Kidney (tissue), 14 donors: ENCODE measurements around the gene PGP. TPM values are rescaled to one million over a fixed set of nuclear protein-coding genes. Genes with fewer than 3 reads are reported as not detected.

Experiments
- DNase-seq, 5 donors: peaks; one replicate each; pipeline ENCODE4 v3.0.0-alpha.2; 2013 to 2020
- FAIRE-seq: peaks from 2 replicates; lab custom pipeline; 2012; peaks lifted over from hg19 to GRCh38; lab: Jason Lieb, UNC
- H3K27ac ChIP-seq, 2 donors: one replicate each; pipeline ENCODE4 v1.7.0; 2013; ENCODE audit warnings: low read depth in 2 of 2, low read length in 2 of 2, inconsistent platforms in 1 of 2
- H3K27me3 ChIP-seq: one replicate; pipeline ENCODE4 v1.7.1; 2013; ENCODE audit warnings: low read length, inconsistent platforms; ENCODE audit not compliant: control insufficient read depth, insufficient read depth
- H3K36me3 ChIP-seq, 3 donors: one replicate each; pipeline versions ENCODE4 v1.7.0 to v1.7.1; 2013; ENCODE audit warnings: low read length in 3 of 3, control low read depth in 1 of 3, inconsistent platforms in 1 of 3; ENCODE audit not compliant: insufficient read depth in 3 of 3, control insufficient read depth in 2 of 3
- H3K4me1 ChIP-seq, 3 donors: one replicate each; pipeline versions ENCODE4 v1.7.0 to v1.7.1; 2013; ENCODE audit warnings: low read length in 3 of 3, inconsistent platforms in 1 of 3, low read depth in 1 of 3; ENCODE audit not compliant: control insufficient read depth in 2 of 3, insufficient read depth in 2 of 3
- H3K4me3 ChIP-seq, 3 donors: one replicate each; pipeline versions ENCODE4 v1.7.0 to v1.8.1; 2013; ENCODE audit warnings: low read length in 3 of 3, control low read depth in 1 of 3, inconsistent platforms in 1 of 3
- H3K9ac ChIP-seq, 3 donors: one replicate each; pipeline versions ENCODE4 v1.7.0 to v1.7.1; 2013; ENCODE audit warnings: low read length in 3 of 3, control low read depth in 1 of 3, inconsistent platforms in 1 of 3
- H3K9me3 ChIP-seq, 3 donors: one replicate each; pipeline versions ENCODE4 v1.7.0 to v1.7.1; 2013; ENCODE audit warnings: low read length in 3 of 3, control low read depth in 1 of 3, inconsistent platforms in 1 of 3; ENCODE audit not compliant: control insufficient read depth in 2 of 3, insufficient read depth in 1 of 3
- intact Hi-C: fragments of 100-400 bp; cut with DNase I; formaldehyde crosslinking; loops from one replicate; pipeline ENCODE4 v1.11.1; 2022
- polyA plus RNA-seq: library from polyadenylated mRNA; stranded (reverse); fragments of 350-450 nt; fragmentation: Illumina TruSeq; extraction: RNeasy Lipid Tissue Mini Kit (QIAGEN cat#74804); gene quantifications from one replicate; pipeline ENCODE4 v1.2.3, GENCODE V29; 2014; ENCODE audit warnings: low read depth, low replicate concordance; ENCODE audit not compliant: insufficient read depth
- total RNA-seq: library from RNA; stranded (reverse); fragmentation: NEBNext Ultra II Directional; extraction: Animal tissue kit (Norgen Biotek cat#: 25700); gene quantifications from one replicate; pipeline ENCODE4 v1.2.1, GENCODE V29; 2021
- TF ChIP-seq, protein P1 (sequence below): IDR thresholded peaks from 3 replicates; pipeline ENCODE4 v1.5.1; 2012; ENCODE audit warnings: mild to moderate bottlenecking, moderate library complexity, borderline replicate concordance; ENCODE audit not compliant: insufficient read depth; ENCODE audit errors: extremely low read depth
- donor health status: control.
- donor health status: control.
- donor health status: control.
- donor health status: control.
- donor health status: control.
- donor health status: DM: yes; HTN: yes; CAD: no.
- donor health status: Normal renal cell carcinoma (clear cell type).

PGP gene
- total and polyA plus RNA-seq, 2 donors from 2014 or later, result 13.5 to 21.2 TPM

DNA sequence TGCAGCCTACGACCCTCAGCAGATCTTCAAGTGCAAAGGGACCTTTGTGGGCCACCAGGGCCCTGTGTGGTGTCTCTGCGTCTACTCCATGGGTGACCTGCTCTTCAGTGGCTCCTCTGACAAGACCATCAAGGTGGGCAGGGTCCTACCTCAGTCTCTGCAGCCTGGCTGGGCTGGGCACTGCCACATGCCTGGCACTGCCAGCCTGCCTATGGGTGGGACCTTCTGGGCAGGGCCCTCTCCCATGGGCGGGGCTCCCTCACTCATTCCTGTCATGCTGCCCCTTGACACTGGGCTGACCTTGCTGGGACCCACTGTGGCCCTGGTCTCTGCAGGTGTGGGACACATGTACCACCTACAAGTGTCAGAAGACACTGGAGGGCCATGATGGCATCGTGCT, 40.7 kb downstream of the PGP start:
- FAIRE-seq (no peak), DNase-seq (no peak)
- Histone ChIP-seq H3K4me1 (no peaks in the 10 kb centered on the region), H3K9me3 (no peaks in the 10 kb centered on the region), H3K27me3 (no peaks in the 10 kb centered on the region), H3K9ac (no peak overlapping the region), H3K27ac (no peak overlapping the region), H3K36me3 (peaks cover 0 to 14% (median 12%) of the 10 kb centered on the region in 3 donors), H3K4me3 (no peak overlapping the region)
- intact Hi-C loops, result no loop called here
- TF ChIP-seq, protein P1, sequence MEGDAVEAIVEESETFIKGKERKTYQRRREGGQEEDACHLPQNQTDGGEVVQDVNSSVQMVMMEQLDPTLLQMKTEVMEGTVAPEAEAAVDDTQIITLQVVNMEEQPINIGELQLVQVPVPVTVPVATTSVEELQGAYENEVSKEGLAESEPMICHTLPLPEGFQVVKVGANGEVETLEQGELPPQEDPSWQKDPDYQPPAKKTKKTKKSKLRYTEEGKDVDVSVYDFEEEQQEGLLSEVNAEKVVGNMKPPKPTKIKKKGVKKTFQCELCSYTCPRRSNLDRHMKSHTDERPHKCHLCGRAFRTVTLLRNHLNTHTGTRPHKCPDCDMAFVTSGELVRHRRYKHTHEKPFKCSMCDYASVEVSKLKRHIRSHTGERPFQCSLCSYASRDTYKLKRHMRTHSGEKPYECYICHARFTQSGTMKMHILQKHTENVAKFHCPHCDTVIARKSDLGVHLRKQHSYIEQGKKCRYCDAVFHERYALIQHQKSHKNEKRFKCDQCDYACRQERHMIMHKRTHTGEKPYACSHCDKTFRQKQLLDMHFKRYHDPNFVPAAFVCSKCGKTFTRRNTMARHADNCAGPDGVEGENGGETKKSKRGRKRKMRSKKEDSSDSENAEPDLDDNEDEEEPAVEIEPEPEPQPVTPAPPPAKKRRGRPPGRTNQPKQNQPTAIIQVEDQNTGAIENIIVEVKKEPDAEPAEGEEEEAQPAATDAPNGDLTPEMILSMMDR, result no peak

DNA sequence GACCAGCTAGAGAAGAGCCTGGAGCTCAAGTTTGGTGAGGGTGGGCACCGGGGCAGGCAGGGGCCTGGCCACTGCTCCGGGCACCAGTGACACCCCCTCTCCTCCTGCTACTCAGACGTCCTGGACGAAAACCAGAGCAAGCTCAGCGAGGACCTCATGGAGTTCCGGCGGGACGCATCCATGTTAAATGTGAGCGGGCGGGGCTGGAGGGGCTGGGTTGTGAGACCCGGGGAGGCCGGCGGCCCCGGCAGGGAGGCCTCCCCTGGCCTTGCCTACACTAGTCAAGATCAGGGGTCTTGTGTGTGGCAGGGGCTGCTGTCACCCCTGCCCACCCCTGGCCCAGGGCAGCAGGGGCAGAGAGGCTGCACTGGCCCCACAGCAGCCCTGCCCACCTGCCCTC, 41.3 kb downstream of the PGP start:
- H3K9ac ChIP-seq, result no peak overlapping the region
- no peaks in the 10 kb centered on the region for H3K4me1 ChIP-seq
- H3K36me3 ChIP-seq, result peaks cover 0 to 14% (median 12%) of the 10 kb centered on the region in 3 donors
- intact Hi-C loops, result no loop called here
- TF ChIP-seq, protein P1, result no peak
- DNase-seq, result no peak
- no peak for FAIRE-seq
- H3K27ac ChIP-seq, result no peak overlapping the region
- no peaks in the 10 kb centered on the region for H3K27me3 ChIP-seq
- H3K9me3 ChIP-seq, result no peaks in the 10 kb centered on the region
- H3K4me3 ChIP-seq, result no peak overlapping the region

DNA sequence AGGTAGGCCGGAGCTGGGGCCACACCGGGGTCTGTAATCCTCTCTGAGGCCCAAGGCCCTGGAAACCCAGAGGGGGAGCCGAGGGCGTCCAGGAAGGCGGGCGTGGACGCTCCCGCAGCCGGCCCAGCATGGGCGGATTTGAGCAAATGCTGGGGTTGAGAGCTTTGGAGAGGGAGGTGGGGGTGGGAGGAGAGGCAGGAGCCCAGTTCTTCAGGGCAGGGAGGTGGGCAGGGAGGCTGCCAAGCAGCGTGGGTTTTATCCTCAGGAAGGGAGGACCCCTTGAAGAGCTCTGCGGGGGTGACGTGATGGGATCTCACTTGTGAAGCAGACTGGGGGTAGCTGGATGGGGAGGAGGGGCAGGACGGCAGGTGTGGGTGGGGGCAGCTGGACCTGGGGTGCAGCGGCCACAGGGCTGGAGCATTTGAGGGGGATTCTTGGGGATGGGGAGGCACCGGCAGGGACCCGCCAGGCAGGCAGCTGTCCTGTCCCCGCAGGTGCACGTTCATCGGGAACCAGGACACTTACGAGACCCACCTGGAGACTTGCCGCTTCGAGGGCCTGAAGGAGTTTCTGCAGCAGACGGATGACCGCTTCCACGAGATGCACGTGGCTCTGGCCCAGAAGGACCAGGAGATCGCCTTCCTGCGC, 41.8 kb downstream of the PGP start:
- TF ChIP-seq, protein P1, result no peak
- Histone ChIP-seq H3K9ac (no peak overlapping the region), H3K4me1 (no peaks in the 10 kb centered on the region), H3K27me3 (no peaks in the 10 kb centered on the region), H3K27ac (no peak overlapping the region), H3K4me3 (no peak overlapping the region), H3K9me3 (no peaks in the 10 kb centered on the region), H3K36me3 (peaks cover 0 to 15% (median 14%) of the 10 kb centered on the region in 3 donors)
- intact Hi-C loops, result no loop called here
- DNase-seq (no peak), FAIRE-seq (no peak)
